ENCODE results near the gene GUCY1B1. TPM values are rescaled to one million over a fixed set of nuclear protein-coding genes. Genes with fewer than 3 reads are reported as not detected.

The GUCY1B1 gene
- total RNA-seq, 1 experiment from 2014 or later, result not detected

DNA sequence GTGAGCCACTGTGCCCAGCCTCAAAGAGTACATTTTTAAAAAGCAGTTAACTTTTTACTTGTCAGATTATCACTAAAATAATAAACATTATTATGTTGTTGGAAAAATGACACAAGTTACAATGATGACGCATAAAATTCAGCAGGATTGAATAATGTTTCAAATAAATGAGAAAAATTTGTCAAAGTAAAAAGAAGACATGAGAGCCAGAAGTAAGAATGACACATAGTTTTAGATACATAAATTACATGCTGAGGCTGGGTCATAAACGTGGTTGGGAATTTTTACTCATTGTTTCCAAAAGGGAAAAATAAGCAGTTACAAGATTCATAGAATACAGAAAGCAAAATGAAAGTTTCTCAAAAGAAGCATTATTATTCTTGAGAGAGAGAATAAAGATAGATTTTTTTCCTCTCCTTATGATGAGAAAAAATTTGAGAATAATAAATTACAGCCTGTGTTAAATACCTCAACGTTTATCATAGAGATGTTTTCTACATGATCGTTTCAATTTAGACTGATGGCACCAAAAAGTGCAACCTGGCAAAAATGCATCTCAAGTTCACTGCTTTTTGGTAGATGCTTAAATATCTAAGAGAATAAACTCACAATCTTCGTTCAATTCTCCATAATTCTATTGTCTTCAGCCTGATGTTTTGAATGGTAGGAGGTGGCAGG lies 40.4 kb downstream of the GUCY1B1 start:
- intact Hi-C loops (cut with micrococcal nuclease), result no loop called here
- H3K4me2 ChIP-seq (ENCODE audit: low read length), result no peak overlapping the region
- no peaks in the 10 kb centered on the region for H3K36me3 ChIP-seq (ENCODE audit: control insufficient read depth in 1 of 2, insufficient read depth in 2 of 2, low read length in 2 of 2)
- no TSS peak for BruUV-seq (replicated peaks)
- ATAC-seq (no peak), DNase-seq (ENCODE audit: low read depth, low spot score) (no peak)
- no peak overlapping the region for H2AFZ ChIP-seq (ENCODE audit: low read depth, low read length, poor library complexity, severe bottlenecking)
- ChIA-PET POLR2A (no interaction called here), RAD21 (ENCODE audit: low non-redundant PET in 1 of 2, low total read pairs in 2 of 2, uncharacterized antibody in 2 of 2, unreplicated experiment in 2 of 2) (no interaction called here), CTCF (no interaction called here)
- no peaks in the 10 kb centered on the region for H4K20me1 ChIP-seq (ENCODE audit: insufficient read depth)
- no peak overlapping the region for H3K9ac ChIP-seq (ENCODE audit: low read length)
- no peaks in the 10 kb centered on the region for H3K9me2 ChIP-seq (ENCODE audit: insufficient read depth)
- H3K27me3 ChIP-seq (ENCODE audit: insufficient read depth, low read length), result no peaks in the 10 kb centered on the region
- H3K4me3 ChIP-seq (replicated peaks in 1 of 2; ENCODE audit: low read depth in 1 of 2, low read length in 2 of 2), result no peak overlapping the region
- no peaks in the 10 kb centered on the region for H3K9me3 ChIP-seq (ENCODE audit: control insufficient read depth in 1 of 2, insufficient read depth in 1 of 2, low read depth in 1 of 2, low read length in 2 of 2)
- H3K4me1 ChIP-seq (ENCODE audit: control insufficient read depth in 1 of 2, insufficient read depth in 2 of 2, low read length in 2 of 2), result no peaks in the 10 kb centered on the region
- TF ChIP-seq CBX3 (IDR thresholded peaks at IDR 0.05; ENCODE audit: low read depth), result no peak
- TF ChIP-seq FOSL1 (IDR thresholded peaks at IDR 0.05; ENCODE audit: low read depth), result no peak
- TF ChIP-seq ZFX (IDR thresholded peaks at IDR 0.05), result no peak
- TF ChIP-seq, protein P1, sequence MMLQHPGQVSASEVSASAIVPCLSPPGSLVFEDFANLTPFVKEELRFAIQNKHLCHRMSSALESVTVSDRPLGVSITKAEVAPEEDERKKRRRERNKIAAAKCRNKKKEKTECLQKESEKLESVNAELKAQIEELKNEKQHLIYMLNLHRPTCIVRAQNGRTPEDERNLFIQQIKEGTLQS (IDR thresholded peaks at IDR 0.05), result no peak
- TF ChIP-seq JUND (IDR thresholded peaks at IDR 0.05), result no peak
- TF ChIP-seq YY1 (IDR thresholded peaks at IDR 0.05; ENCODE audit: extremely low read depth, insufficient replicate concordance, low read depth, low read length), result no peak
- TF ChIP-seq CEBPB (IDR thresholded peaks at IDR 0.05; ENCODE audit: low read depth), result no peak
- TF ChIP-seq POLR2A (IDR thresholded peaks at IDR 0.05; ENCODE audit: borderline replicate concordance, extremely low read depth, insufficient read depth, insufficient read length), result no peak
- TF ChIP-seq SP1 (IDR thresholded peaks at IDR 0.05; ENCODE audit: low read depth), result no peak
- TF ChIP-seq, protein P2, sequence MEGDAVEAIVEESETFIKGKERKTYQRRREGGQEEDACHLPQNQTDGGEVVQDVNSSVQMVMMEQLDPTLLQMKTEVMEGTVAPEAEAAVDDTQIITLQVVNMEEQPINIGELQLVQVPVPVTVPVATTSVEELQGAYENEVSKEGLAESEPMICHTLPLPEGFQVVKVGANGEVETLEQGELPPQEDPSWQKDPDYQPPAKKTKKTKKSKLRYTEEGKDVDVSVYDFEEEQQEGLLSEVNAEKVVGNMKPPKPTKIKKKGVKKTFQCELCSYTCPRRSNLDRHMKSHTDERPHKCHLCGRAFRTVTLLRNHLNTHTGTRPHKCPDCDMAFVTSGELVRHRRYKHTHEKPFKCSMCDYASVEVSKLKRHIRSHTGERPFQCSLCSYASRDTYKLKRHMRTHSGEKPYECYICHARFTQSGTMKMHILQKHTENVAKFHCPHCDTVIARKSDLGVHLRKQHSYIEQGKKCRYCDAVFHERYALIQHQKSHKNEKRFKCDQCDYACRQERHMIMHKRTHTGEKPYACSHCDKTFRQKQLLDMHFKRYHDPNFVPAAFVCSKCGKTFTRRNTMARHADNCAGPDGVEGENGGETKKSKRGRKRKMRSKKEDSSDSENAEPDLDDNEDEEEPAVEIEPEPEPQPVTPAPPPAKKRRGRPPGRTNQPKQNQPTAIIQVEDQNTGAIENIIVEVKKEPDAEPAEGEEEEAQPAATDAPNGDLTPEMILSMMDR (IDR thresholded peaks at IDR 0.05 in 2 of 3, conservative IDR thresholded peaks at IDR 0.05 in 1 of 3; ENCODE audit: borderline replicate concordance in 1 of 3, insufficient read depth in 1 of 3, low read depth in 2 of 3, low read length in 2 of 3), result no peak
- no peak for TF ChIP-seq EZH2 (IDR thresholded peaks at IDR 0.05)
- no peak for TF ChIP-seq EZH2phosphoT487 (IDR thresholded peaks at IDR 0.05; ENCODE audit: borderline replicate concordance)
- no peak for TF ChIP-seq EGR1 (IDR thresholded peaks at IDR 0.05; ENCODE audit: low read depth)
- TF ChIP-seq POLR2AphosphoS5 (IDR thresholded peaks at IDR 0.05; ENCODE audit: low read depth, low read length), result no peak
- TF ChIP-seq SRF (IDR thresholded peaks at IDR 0.05; ENCODE audit: low read depth), result no peak
- TF ChIP-seq, protein P3, sequence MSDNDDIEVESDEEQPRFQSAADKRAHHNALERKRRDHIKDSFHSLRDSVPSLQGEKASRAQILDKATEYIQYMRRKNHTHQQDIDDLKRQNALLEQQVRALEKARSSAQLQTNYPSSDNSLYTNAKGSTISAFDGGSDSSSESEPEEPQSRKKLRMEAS (IDR thresholded peaks at IDR 0.05), result no peak
- no peak for TF ChIP-seq ZNF274 (IDR thresholded peaks at IDR 0.05; ENCODE audit: low read depth, low read length)
- TF ChIP-seq SIN3A (IDR thresholded peaks at IDR 0.05; ENCODE audit: low read depth), result no peak
- H3K79me2 ChIP-seq (ENCODE audit: insufficient read depth, low read length), result no peaks in the 10 kb centered on the region
- no peak overlapping the region for H3K27ac ChIP-seq (ENCODE audit: low read depth, low read length)

Data from HCT116 (cell line).